Natural killer cell (primary cell): Measurements from ENCODE around the gene HRC. TPM values are rescaled to one million over a fixed set of nuclear protein-coding genes. Genes with fewer than 3 reads are reported as not detected.

Source experiments
- ATAC-seq, 3 donors: fragments of 150-1000 bp in 2 of 3; fragments of 200-7000 bp in 1 of 3; cut with Tn5 transposase; 1 replicate in 1 of 3; 2 replicates in 2 of 3; pipeline ENCODE4 v1.10.0; 2021; ENCODE audit warnings: mild to moderate bottlenecking in 2 of 3, moderate library complexity in 2 of 3
- DNase-seq, 2 donors: peaks; one replicate each; pipeline versions ENCODE4 v3.0.0 to v3.0.0-alpha.2; 2013 to 2021; ENCODE audit warnings: mixed read lengths in 1 of 2
- H3K27ac ChIP-seq: one replicate; pipeline ENCODE4 v1.5.1; 2013; ENCODE audit warnings: mild to moderate bottlenecking, low read length
- H3K27me3 ChIP-seq: one replicate; pipeline ENCODE4 v1.6.1; 2013; ENCODE audit warnings: low read length; ENCODE audit not compliant: control insufficient read depth, insufficient read depth
- H3K36me3 ChIP-seq: one replicate; pipeline ENCODE4 v1.6.1; 2013; ENCODE audit warnings: low read length; ENCODE audit not compliant: control insufficient read depth, insufficient read depth
- H3K4me1 ChIP-seq: one replicate; pipeline ENCODE4 v1.6.1; 2013; ENCODE audit warnings: low read length; ENCODE audit not compliant: control insufficient read depth, insufficient read depth
- H3K4me3 ChIP-seq: one replicate; pipeline ENCODE4 v1.5.1; 2013; ENCODE audit warnings: low read length
- H3K9me3 ChIP-seq: one replicate; pipeline ENCODE4 v1.6.1; 2013; ENCODE audit warnings: low read length; ENCODE audit not compliant: control insufficient read depth, insufficient read depth
- H3K27ac Mint-ChIP-seq, 2 donors: one replicate each; pipeline ENCODE4 v1.8.0; 2022; ENCODE audit warnings: mild to moderate bottlenecking in 2 of 2, mixed read lengths in 2 of 2, moderate library complexity in 1 of 2
- H3K27me3 Mint-ChIP-seq, 2 donors: one replicate each; pipeline ENCODE4 v1.8.0; 2022; ENCODE audit warnings: low read depth in 2 of 2, mixed read lengths in 2 of 2
- H3K36me3 Mint-ChIP-seq: one replicate; pipeline ENCODE4 v1.8.0; 2022; ENCODE audit warnings: mixed read lengths
- H3K4me1 Mint-ChIP-seq, 2 donors: one replicate each; pipeline ENCODE4 v1.8.0; 2022; ENCODE audit warnings: mixed read lengths in 2 of 2
- H3K4me3 Mint-ChIP-seq: one replicate; pipeline ENCODE4 v1.8.0; 2022; ENCODE audit warnings: mild to moderate bottlenecking, moderate library complexity, mixed read lengths
- H3K9me3 Mint-ChIP-seq, 2 donors: one replicate each; pipeline ENCODE4 v1.8.0; 2022; ENCODE audit warnings: mixed read lengths in 2 of 2
- WGBS: methylation state at CpG from one replicate; pipeline ENCODE4 v1.1.7; 2013; ENCODE audit warnings: missing lambda C conversion rate; ENCODE audit not compliant: insufficient coverage; 5-methylcytosine and 5-hydroxymethylcytosine counted together
- intact Hi-C: fragments of 100-400 bp; cut with micrococcal nuclease; formaldehyde crosslinking; loops from one replicate; pipeline ENCODE4 v1.14.2; 2022
- total RNA-seq, 4 donors: library from RNA; stranded (reverse); fragments of 120-200 nt in 1 of 4; gene quantifications; one replicate each; pipeline versions ENCODE4 v1.2.3 to v1.2.4, GENCODE V29; 2013 to 2022
- TF ChIP-seq, protein P1 (sequence below): fragments of 200-600 bp; IDR thresholded peaks from one replicate; pipeline ENCODE4 v1.8.0; 2022; ENCODE audit warnings: antibody characterized with exemption

The HRC gene
- total RNA-seq, 3 donors from 2014 or later (not counting 1 experiment from before 2014, with no cell fraction given): not detected

DNA sequence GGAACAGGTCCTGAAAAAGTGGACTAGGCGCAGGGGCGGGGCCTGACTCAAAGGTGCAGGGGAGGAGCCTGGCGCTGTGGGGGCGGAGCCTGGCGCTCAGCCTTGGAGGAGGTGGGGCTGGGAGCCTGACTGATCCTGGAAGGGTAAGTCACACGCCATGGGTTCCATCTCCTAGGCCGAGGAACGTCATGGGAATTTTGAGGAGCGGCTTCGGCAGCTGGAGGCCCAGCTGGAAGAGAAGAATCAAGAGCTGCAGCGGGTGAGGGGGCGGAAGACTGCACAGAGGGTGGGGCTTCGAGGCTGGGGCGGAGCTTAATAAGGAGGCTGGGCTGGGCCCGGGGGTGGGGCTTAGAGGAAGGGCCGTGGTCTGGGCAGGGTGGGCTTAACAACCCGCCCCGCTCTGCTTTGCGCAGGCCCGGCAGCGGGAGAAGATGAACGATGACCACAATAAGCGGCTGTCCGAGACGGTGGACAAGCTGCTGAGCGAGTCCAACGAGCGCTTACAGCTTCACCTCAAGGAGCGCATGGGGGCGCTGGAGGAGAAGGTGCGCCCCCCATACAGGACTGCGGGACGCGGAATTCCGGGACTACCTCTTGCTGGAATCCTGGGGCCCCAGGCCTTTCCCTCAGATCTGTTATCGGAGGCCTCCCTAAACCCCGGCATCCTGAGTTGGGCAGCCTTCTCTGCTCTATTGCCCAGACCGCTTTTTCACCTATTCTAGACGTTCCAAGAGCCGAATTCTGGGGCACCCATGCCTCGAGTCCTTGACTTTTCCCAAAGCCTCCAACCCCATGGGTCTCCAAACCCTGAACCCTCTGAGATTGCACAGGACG is 21.4 kb downstream of the HRC start:
- Histone ChIP-seq H3K27ac (no peak overlapping the region), H3K4me1 (peaks cover 17% of the 10 kb centered on the region), H3K9me3 (no peaks in the 10 kb centered on the region), H3K4me3 (peak overlapping the region; percentile 20), H3K27me3 (peaks cover 2% of the 10 kb centered on the region), H3K36me3 (no peaks in the 10 kb centered on the region)
- H3K9me3 Mint-ChIP-seq: no peaks in the 10 kb centered on the region
- peak overlapping the region in 1 of 2 donors; percentile 35 for H3K27ac Mint-ChIP-seq
- H3K36me3 Mint-ChIP-seq: no peaks in the 10 kb centered on the region
- DNase-seq (peak in 1 of 2 donors; percentile 65), ATAC-seq (peak; percentile 75 to 83 (median 81))
- WGBS: 35% methylated on average over 42 of the region's 42 CpGs
- intact Hi-C loops: no loop called here
- peak overlapping the region; percentile 79 for H3K4me3 Mint-ChIP-seq
- H3K4me1 Mint-ChIP-seq: peaks cover 15 to 23% of the 10 kb centered on the region in 2 donors
- peaks cover 0 to 11% of the 10 kb centered on the region in 2 donors for H3K27me3 Mint-ChIP-seq
- TF ChIP-seq, protein P1, sequence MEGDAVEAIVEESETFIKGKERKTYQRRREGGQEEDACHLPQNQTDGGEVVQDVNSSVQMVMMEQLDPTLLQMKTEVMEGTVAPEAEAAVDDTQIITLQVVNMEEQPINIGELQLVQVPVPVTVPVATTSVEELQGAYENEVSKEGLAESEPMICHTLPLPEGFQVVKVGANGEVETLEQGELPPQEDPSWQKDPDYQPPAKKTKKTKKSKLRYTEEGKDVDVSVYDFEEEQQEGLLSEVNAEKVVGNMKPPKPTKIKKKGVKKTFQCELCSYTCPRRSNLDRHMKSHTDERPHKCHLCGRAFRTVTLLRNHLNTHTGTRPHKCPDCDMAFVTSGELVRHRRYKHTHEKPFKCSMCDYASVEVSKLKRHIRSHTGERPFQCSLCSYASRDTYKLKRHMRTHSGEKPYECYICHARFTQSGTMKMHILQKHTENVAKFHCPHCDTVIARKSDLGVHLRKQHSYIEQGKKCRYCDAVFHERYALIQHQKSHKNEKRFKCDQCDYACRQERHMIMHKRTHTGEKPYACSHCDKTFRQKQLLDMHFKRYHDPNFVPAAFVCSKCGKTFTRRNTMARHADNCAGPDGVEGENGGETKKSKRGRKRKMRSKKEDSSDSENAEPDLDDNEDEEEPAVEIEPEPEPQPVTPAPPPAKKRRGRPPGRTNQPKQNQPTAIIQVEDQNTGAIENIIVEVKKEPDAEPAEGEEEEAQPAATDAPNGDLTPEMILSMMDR: no peak

DNA sequence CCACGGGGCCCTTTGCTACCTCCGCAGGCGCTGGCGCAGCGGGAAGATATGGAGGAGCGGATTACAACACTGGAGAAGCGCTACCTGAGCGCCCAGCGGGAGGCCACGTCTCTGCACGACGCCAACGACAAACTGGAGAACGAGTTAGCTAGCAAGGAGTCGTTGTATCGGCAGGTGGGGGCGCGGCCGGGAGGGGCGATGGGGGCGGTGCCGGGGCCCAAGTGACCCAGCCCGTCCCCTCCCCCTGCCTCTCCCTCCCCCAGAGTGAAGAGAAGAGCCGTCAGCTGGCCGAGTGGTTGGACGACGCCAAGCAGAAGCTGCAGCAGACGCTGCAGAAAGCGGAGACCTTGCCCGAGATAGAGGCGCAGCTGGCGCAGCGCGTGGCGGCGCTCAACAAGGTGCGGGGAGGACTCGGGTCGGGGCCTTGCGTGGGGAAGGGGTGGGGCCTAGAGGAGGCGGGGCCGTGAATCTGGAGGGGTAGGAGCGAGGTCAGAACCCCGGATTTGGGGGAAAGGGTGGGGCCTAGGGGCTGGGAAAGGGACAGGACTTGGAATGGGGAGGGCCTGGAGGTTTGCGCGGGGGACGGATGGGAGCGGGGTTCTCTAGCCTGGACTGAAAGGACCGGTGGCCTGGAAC is 22.1 kb downstream of the HRC start:
- Mint-ChIP-seq H3K27ac (peak overlapping the region in 1 of 2 donors; percentile 35), H3K9me3 (no peaks in the 10 kb centered on the region), H3K4me1 (peaks cover 22 to 31% of the 10 kb centered on the region in 2 donors), H3K36me3 (no peaks in the 10 kb centered on the region), H3K4me3 (peak overlapping the region; percentile 79), H3K27me3 (peaks cover 0 to 11% of the 10 kb centered on the region in 2 donors)
- DNase-seq (peak in 1 of 2 donors; percentile 53), ATAC-seq (peak; percentile 20 to 28 (median 28))
- H3K27me3 ChIP-seq: peaks cover 2% of the 10 kb centered on the region
- no peak overlapping the region for H3K4me3 ChIP-seq
- intact Hi-C loops: no loop called here
- H3K4me1 ChIP-seq: peaks cover 24% of the 10 kb centered on the region
- WGBS: 36% methylated on average over 49 of the region's 49 CpGs
- TF ChIP-seq, protein P1: no peak
- no peaks in the 10 kb centered on the region for H3K9me3 ChIP-seq
- H3K27ac ChIP-seq: no peak overlapping the region
- no peaks in the 10 kb centered on the region for H3K36me3 ChIP-seq

DNA sequence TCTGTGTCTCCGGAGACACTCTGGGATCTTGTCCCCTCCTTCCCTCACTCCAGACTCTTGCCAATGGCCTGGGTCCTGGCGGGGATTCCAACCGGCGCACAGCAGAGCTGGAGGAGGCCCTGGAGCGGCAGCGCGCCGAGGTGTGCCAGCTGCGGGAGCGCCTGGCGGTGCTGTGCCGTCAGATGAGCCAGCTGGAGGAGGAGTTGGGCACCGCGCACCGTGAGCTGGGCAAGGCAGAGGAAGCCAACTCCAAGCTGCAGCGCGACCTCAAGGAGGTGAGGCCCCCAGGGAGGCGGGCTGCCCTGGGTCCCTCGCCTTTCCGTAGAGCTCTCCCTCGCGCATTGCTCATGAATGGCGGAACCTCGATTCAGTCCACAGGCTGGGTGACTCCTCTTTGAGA is 24.9 kb downstream of the HRC start:
- peaks cover 0 to 7% of the 10 kb centered on the region in 2 donors for H3K27me3 Mint-ChIP-seq
- peaks cover 2% of the 10 kb centered on the region for H3K27me3 ChIP-seq
- 97% methylated on average over 24 of the region's 24 CpGs for WGBS
- no peaks in the 10 kb centered on the region for H3K36me3 Mint-ChIP-seq
- no peak overlapping the region for H3K27ac ChIP-seq
- H3K4me3 Mint-ChIP-seq: no peak overlapping the region
- no peak overlapping the region for H3K27ac Mint-ChIP-seq
- intact Hi-C loops: no loop called here
- H3K9me3 ChIP-seq: no peaks in the 10 kb centered on the region
- H3K9me3 Mint-ChIP-seq: no peaks in the 10 kb centered on the region
- H3K4me1 ChIP-seq: peaks cover 31% of the 10 kb centered on the region
- peak in 1 of 2 donors; percentile 10 for DNase-seq
- peaks cover 23 to 36% of the 10 kb centered on the region in 2 donors for H3K4me1 Mint-ChIP-seq
- no peak for ATAC-seq
- H3K36me3 ChIP-seq: no peaks in the 10 kb centered on the region
- H3K4me3 ChIP-seq: no peak overlapping the region
- TF ChIP-seq, protein P1: no peak
